Transverse colon (tissue), 4 donors: ENCODE measurements around the gene EIF4B.

Source experiments
- POLR2A ChIP-seq: fragments of 450-650 bp; IDR thresholded peaks from one replicate; pipeline ENCODE4 v1.6.1; 2016; ENCODE audit warnings: antibody characterized with exemption, mild to moderate bottlenecking, moderate library complexity
- POLR2AphosphoS5 ChIP-seq, 3 donors: sonication (generic); formaldehyde crosslinking; IDR thresholded peaks; one replicate each; pipeline ENCODE4 v1.6.1; 2016; ENCODE audit warnings: antibody characterized with exemption in 3 of 3
- TF ChIP-seq, protein P1 (sequence below), 5 experiments: fragments of 200-600 bp in 3 of 5; fragments of 450-650 bp in 2 of 5; sonication (generic) in 3 of 5; IDR thresholded peaks; 1 replicate in 2 of 5; 2 replicates in 3 of 5; pipeline ENCODE4 v1.5.1; 2016 to 2017; ENCODE audit warnings: antibody characterized with exemption in 5 of 5, inconsistent platforms in 3 of 5, mild to moderate bottlenecking in 2 of 5, moderate library complexity in 1 of 5

DNA sequence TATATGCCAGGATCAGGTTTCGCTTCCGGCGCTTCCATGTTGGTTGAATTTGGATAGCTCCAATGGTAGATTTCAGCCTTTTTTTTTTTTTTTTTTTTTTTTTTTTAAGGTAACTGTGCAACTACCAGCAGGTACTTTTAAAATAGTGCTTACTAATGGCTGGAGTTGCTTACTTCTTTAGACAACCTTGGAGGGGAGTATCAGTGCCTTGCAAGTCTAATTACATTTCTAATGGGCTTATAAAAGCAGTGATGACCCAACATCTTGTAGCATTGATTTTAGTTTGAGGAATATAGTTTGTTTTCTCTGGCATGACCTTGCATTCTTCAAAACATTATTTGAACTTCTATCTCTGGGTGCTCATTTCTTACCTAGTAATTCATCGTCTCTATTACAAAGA lies 1.1 kb downstream of the EIF4B start:
- TF ChIP-seq, protein P1, sequence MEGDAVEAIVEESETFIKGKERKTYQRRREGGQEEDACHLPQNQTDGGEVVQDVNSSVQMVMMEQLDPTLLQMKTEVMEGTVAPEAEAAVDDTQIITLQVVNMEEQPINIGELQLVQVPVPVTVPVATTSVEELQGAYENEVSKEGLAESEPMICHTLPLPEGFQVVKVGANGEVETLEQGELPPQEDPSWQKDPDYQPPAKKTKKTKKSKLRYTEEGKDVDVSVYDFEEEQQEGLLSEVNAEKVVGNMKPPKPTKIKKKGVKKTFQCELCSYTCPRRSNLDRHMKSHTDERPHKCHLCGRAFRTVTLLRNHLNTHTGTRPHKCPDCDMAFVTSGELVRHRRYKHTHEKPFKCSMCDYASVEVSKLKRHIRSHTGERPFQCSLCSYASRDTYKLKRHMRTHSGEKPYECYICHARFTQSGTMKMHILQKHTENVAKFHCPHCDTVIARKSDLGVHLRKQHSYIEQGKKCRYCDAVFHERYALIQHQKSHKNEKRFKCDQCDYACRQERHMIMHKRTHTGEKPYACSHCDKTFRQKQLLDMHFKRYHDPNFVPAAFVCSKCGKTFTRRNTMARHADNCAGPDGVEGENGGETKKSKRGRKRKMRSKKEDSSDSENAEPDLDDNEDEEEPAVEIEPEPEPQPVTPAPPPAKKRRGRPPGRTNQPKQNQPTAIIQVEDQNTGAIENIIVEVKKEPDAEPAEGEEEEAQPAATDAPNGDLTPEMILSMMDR (IDR thresholded peaks at IDR 0.05), result no peak
- TF ChIP-seq POLR2AphosphoS5 (IDR thresholded peaks at IDR 0.05), result no peak
- TF ChIP-seq POLR2A, result no peak
